NOMO-1 (cell line): Measurements from ENCODE around the gene SYTL1.

Source experiments
- DNase-seq, 2 experiments: peaks; one replicate each; lab custom pipeline; 2025; ENCODE audit not compliant: unreplicated experiment in 2 of 2; lab: John Stamatoyannopoulos, UW

Gene SYTL1

GRCh38 chr1:27346357-27346756 lies 4.5 kb downstream of the SYTL1 start:
- DNase-seq, result no peak

DNA sequence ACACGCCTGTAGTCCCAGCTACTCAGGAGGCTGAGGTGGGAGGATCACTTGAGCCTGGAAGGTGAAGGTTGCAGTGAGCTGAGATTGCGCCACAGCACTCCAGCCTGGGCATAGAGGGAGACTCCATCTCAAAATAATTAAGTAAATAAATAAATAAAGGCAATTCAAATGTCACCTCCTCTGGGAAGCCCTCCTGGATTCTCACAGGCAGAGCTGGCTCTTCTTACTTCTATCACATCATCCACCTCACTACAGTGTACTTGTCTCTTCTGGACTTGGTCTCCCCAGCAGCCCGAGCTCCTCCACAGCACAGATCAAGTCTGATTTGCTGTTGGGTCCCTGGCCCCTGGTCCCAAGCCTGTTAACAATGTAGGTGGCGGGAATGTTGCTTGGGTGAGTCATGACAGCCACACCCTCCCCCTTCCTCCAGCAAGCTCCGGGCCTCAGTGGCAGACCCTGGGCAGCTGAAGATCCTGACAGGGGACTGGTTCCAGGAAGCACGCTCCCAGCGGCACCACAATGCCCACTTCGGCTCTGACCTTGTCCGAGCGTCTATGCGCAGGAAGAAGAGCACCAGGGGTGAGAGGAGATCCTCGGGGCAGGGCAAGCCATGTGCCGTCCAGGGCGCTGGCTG lies 5.3 kb downstream of the SYTL1 start:
- DNase-seq, result no peak

GRCh38 chr1:27348861-27349783 lies 7.3 kb downstream of the SYTL1 start:
- DNase-seq, result no peak

DNA sequence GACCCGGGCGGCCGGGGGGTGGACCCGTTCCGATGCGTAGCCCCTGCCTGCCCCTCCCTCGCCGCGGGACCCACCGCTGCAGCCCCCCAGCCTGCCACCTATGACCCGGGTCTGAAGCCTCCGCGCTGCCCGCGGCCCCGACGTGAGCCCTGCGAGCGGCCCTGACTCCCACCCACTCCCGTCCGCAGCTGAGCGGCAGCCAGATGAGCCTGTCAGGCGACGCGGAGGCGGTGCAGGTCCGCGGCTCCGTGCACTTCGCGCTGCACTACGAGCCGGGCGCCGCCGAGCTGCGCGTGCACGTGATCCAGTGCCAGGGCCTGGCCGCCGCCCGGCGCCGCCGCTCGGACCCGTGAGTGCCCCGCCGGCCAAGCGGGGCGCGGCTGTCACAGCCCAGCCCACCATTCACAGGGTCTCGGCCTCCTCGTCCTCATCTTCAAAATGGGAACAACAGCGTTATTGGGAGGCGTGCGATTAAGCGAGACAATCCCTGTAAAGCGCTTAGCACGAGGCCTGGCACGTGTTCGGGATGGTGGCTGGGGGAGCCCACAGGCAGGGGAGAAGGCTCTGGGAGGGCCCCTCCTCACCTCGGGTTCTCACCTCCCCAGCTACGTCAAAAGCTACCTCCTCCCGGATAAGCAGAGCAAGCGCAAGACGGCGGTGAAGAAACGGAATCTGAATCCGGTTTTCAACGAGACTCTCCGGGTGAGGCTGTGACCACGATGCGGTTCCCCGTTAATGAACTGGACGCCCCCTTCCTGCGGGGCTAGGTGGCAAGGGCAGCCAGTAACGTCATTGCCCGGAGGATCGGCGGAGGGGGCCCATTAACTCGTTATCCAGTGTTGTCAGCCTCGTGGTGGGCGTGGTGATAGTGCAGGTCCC lies 8.2 kb downstream of the SYTL1 start:
- DNase-seq, result no peak

DNA sequence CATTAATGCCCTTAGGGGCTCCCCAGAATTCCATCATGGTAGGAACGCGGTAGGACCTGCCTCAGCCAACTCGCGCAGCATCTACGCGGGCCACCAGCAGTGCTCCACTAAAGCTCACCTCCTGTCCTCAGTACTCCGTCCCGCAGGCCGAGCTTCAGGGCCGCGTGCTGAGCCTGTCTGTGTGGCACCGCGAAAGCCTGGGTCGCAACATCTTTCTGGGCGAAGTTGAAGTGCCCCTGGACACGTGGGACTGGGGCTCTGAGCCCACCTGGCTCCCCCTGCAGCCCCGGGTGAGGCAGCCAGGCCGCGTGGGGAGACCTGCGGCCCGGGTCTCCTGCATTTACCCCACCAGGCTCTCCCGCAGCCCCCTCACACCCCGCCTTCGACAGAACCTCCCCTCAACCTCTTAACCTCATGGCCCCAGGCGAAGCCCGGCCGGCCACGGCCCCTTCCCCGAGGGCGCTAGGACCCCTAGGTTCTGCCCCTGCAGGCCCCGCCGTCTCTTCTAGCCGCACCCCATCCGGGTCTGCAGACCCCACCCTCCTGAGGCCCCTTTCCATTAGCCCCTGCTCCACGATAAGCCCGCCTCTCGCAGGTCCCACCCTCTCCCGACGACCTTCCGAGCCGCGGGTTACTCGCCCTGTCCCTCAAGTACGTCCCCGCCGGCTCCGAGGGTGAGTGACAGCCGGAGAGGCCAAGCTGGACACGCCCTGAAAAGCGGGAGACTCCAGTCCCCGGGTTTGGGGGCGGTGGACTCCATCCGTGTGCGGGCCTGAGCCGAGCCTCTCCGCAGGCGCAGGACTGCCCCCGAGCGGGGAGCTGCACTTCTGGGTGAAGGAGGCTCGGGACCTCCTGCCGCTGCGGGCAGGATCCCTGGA lies 9.1 kb downstream of the SYTL1 start:
- DNase-seq, result no peak

DNA sequence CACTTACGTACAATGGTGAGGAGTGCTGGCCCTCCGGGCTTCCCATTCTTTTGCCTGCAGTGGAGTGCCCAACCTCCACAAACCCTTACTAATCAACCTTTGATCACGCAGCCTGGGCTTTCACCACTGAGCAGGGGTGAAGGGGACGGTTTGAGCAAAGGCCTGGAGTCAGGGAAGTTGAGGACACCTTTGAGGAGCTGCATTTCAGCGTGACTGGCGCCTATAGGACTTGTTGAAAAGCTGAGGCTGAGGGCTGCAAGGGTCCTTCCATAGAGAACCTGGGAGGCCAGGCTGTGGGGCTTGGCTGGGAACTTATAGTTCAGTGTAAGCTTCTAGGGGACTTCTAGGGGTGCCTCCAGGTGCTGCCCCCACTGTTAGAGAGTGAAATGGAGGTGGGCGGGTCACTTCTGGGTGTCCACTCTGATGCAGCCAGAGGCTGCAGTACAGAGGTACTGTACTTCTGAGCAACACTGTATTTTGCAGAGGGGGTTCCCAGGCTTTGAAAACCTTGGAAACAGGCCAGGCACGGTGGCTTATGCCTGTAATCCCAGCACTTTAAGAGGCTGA lies 9.8 kb downstream of the SYTL1 start:
- DNase-seq, result no peak

DNA sequence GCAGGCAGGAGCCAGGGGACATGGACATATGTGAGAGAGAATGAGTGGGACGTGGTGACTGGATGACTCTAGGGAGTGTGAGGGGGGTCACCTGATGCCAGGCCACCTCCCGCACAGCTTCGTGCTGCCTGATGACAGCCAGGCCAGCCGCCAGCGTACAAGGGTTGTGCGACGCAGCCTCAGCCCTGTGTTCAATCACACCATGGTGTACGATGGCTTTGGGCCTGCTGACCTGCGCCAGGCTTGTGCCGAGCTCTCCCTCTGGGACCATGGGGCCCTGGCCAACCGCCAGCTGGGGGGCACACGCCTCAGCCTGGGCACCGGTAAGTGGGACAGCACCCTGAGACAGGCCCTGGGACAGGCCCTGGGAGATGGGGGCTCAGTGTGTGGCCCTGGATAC lies 11.3 kb downstream of the SYTL1 start:
- DNase-seq, result no peak

DNA sequence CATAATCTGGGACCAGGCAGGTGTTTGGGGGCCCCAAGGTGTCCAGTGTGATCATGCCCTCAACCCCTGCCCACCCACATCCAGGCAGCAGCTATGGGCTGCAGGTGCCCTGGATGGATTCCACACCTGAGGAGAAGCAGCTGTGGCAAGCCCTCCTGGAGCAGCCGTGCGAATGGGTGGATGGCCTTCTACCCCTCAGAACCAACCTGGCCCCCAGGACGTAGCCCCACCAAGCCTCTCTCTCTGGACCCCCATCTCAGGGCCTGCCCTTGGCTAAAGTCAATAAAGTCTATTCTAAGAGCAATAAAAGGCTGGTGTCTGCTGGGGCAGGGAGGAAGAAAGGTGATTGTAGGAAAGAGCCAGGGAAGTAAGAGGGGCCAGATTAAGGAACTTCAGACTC lies 11.8 kb downstream of the SYTL1 start:
- no peak for DNase-seq

DNA sequence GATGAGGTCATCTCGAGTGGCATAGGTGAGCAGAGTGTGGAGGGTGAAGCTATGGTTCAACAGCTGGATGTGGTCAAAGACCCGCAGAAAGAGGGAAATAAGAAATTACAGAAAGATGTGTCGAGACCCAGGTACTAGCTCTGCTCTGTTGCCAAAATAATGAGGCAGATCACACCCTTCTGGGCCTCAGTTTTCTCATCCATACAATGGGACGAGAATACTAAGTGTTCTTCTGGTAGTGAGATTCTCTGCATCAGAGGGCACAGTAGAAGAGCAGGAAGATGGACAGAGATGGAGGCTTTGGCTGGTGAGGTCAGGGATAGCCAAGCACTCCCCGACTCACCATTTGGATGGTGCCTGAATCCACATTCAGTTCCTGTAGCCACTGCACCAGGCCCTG lies 13.9 kb downstream of the SYTL1 start:
- no peak for DNase-seq

- no peak for DNase-seq
Measured at GRCh38 chr1:27356277-27356618, 14.4 kb downstream of the SYTL1 start.

- DNase-seq, result no peak
Measured at GRCh38 chr1:27356619-27357280, 14.9 kb downstream of the SYTL1 start.

- peak; percentile 71 to 74 for DNase-seq
Measured at GRCh38 chr1:27357281-27358037, 15.6 kb downstream of the SYTL1 start.

DNA sequence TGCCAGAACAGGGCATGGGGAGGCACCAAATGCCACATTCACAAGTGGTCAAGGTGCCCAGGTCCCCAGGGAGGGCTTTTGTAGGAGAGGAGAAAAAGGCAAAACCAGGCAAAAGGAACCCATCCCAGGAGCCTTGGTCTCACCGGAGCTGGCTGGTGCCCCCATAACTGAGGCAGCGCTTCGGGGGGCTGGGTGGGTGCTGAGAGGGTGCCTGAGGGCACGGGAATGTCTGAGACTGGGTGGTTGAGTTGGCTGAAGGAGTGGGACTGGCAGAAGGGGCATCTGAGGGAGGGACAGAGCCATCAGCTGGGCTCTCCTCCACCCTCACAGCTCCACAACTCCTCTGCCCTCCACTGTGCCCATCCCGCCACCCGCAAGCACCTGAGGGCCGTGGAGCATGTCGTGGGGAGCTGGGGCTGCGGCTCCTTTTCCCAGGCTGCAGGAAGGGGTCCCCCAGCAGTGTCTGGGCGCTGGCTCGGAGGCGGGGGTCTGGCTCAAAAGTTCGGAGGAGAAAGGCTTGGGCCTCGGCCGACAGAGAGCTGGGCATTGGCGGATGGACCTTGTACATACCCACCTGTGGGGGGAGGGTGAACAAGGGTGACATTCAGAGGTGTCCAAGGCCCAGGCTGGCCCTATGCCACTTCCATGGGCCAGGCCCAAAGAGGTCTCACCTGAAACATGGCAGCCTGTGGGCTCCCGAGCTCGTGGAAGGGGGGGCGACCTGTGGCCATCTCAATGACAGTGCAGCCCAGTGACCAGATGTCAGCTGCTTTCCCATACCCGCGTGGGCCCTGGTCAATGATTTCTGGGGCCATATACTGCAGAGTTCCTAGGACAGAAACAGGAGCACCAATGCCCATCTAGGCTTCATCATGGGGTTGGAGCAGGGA lies 16.5 kb downstream of the SYTL1 start:
- DNase-seq, result no peak

DNA sequence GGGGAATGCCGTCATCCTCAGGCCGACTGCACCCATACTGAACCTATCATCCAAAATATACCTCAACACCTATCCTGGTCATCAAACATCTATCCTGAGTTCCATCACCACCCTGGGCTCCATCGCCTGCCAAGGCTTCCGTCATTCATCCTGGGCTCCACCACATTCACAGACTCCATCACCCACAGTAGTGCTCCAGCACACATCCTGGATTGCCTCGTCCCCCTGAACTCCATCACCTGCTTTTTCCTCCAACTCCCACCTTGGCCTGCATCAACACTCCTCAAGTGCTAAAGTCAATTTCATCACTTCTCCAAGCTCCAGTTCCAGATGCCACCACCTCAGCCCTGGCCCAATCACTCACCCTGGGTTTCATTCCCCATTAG lies 17.1 kb downstream of the SYTL1 start:
- no peak for DNase-seq

DNA sequence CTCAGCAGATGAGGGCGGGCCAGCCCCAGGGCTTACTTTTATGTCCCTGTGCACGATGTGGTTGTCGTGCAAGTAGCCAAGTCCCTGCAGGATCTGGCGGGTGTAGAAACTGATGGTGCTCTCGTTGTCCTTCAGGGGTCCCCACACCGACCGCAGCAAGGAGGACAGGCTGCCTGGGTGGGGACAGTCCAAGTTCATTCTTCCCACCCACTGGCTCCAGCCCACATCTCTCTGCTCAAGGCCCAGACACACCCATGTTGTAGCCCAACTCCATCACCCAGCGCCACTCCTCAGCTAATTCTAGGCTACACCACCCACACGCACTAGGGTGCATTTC lies 18.0 kb downstream of the SYTL1 start:
- no peak for DNase-seq

DNA sequence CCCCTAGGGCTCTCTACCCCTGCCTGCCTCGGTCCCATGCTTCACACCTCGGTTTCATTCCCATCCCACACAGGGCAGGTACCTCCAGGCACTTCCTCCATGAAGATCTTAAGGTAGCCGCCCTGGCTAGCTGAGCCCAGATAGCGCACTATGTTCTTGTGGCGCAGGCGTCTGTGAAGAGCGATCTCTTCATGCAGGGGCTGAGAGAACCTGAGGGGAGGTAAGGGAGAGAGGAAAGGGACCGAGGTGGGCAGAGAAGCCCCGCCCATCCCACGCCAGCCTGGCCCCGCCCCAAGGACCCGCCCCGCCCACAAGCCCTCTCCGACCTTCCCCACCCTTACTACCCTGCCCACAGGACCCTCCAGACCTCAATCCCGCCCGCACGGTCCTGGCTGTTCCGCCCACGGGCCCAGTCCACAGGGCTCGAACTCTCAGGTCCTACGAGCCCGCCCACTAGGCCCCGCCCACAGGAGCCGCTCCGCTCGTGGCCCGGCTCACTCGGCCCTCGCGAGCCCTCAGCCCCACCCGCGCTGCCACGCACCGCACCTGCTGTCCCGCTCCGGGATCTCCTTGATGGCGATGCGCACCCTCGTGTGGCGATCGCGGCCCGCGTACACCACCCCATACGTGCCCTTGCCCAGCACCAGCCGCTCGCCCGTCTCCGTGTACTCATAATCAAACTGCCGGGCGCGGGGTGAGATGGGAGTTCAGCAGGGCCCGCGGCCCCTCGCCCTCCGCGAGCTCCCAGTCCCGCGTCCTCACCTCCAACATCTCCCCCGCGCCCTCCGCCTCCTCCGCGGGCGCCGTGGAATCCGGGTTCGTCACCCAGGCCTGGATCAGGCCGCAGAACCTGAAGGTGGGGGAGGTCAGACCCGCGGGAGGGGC lies 18.6 kb downstream of the SYTL1 start:
- no peak for DNase-seq

GRCh38 chr1:27361044-27361402 lies 19.2 kb downstream of the SYTL1 start:
- no peak for DNase-seq
